Measurements from ENCODE around the gene MIS18BP1. TPM values are rescaled to one million over a fixed set of nuclear protein-coding genes. Genes with fewer than 3 reads are reported as not detected.
A peak's percentile ranks its signal among the peaks of the same experiment; 100 is the strongest.

Gene MIS18BP1
- total and polyA plus RNA-seq, 9 of the 15 experiments (the other 6 are each of a cell fraction or from before 2014, with no cell fraction given) = 5.0 to 29.1 (median 19.1) TPM

DNA sequence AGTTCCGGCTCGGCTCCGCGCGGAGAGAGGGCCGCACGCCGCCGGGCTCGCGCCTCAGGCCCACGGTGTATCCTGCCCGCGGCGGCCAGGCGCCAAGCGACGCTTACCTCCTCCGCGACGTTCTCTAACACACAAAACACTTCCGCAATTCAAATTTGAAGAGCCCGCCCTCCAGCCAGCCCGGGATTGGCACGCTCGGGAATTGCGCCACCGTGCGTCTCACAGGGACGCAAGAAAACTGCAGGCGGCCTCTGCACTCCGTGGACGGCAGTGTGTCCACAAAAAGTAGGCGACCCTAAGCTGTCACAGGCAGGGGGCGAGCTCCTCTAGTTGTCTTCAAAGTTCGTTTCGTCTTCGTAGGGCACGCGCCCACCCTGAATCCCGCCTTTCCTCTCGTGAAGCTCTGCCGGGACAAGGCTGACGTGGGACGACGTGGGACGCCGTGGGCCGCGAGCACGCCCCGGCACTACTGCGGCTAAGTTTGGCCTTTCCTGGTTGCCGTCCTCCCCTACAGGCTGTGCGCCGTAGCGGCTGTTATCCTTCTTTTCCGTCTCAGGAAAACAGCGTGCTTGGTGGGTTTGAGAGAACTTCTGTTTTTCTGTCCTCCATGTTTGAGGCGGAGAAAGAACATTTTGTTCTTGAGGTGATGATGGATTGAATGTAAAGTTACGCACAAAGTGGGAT is at the start of gene MIS18BP1 (continued):
- no peak for TF ChIP-seq THAP12 (CRISPR knock-in tag; IDR thresholded peaks at IDR 0.05)
- peak; percentile 91 for TF ChIP-seq SPI1 (IDR thresholded peaks at IDR 0.05; ENCODE audit: borderline replicate concordance, low read depth, low read length)
- TF ChIP-seq ZC3H4 (CRISPR knock-in tag; IDR thresholded peaks at IDR 0.05; ENCODE audit: borderline replicate concordance) = no peak
- no peak for TF ChIP-seq NR4A1 (CRISPR knock-in tag; IDR thresholded peaks at IDR 0.05)
- TF ChIP-seq NR4A1 (tag; IDR thresholded peaks at IDR 0.05) = no peak
- no peak for TF ChIP-seq THRA (IDR thresholded peaks at IDR 0.05)
- no peak for TF ChIP-seq ZBTB1 (CRISPR knock-in tag; IDR thresholded peaks at IDR 0.05; ENCODE audit: borderline replicate concordance, low read depth)
- no peak for TF ChIP-seq RNF2 (IDR thresholded peaks at IDR 0.05)
- TF ChIP-seq E2F8 (IDR thresholded peaks at IDR 0.05; ENCODE audit: low read depth, partially characterized antibody) = peak; percentile 55
- no peak for TF ChIP-seq CEBPZ (IDR thresholded peaks at IDR 0.05; ENCODE audit: borderline replicate concordance, low read depth, low read length)
- TF ChIP-seq HNRNPH1 (optimal IDR thresholded peaks at IDR 0.05; ENCODE audit: low read depth, low read length) = no peak
- TF ChIP-seq TSHZ1 (CRISPR knock-in tag; IDR thresholded peaks at IDR 0.05) = no peak

Data from K562 (cell line).